Pancreas (tissue), 10 donors: ENCODE measurements around the gene PNPLA1. TPM values are rescaled to one million over a fixed set of nuclear protein-coding genes. Genes with fewer than 3 reads are reported as not detected.

Experiments
- ATAC-seq, 4 donors: fragments of 200-7000 bp; cut with Tn5 transposase; one replicate each; pipeline versions ENCODE4 v1.8.0 to v1.9.1; 2020; ENCODE audit warnings: mild to moderate bottlenecking in 4 of 4, moderate library complexity in 4 of 4
- DNase-seq, 6 donors: peaks; one replicate each; pipeline ENCODE4 v3.0.0-alpha.2; 2020
- FAIRE-seq: peaks from 2 replicates; lab custom pipeline; 2012; peaks lifted over from hg19 to GRCh38; lab: Jason Lieb, UNC
- H3K27ac ChIP-seq, 4 donors: fragments of 200-600 bp; sonication (generic); 1 replicate in 3 of 4; 2 replicates in 1 of 4; pipeline versions ENCODE4 v1.5.0 to v1.8.0; 2020
- H3K27me3 ChIP-seq, 4 donors: fragments of 200-600 bp; one replicate each; pipeline ENCODE4 v1.8.0; 2021
- H3K36me3 ChIP-seq, 3 donors: fragments of 200-600 bp; sonication (generic) in 1 of 3; one replicate each; pipeline versions ENCODE4 v1.5.0 to v1.8.0; 2020 to 2021
- H3K4me1 ChIP-seq, 3 donors: fragments of 200-600 bp; one replicate each; pipeline ENCODE4 v1.8.0; 2021
- H3K4me3 ChIP-seq, 4 donors: fragments of 200-600 bp; sonication (generic) in 2 of 4; one replicate each; pipeline versions ENCODE4 v1.5.0 to v1.8.0; 2020 to 2021
- H3K9me3 ChIP-seq, 4 donors: fragments of 200-600 bp; one replicate each; pipeline ENCODE4 v1.8.0; 2021
- WGBS, 2 donors: extraction: QIAGEN DNeasy Blood & Tissue Kit; methylation state at CpG; one replicate each; pipeline ENCODE4 v1.1.7; 2013; 5-methylcytosine and 5-hydroxymethylcytosine counted together
- intact Hi-C, 3 donors: fragments of 100-400 bp; cut with DNase I; formaldehyde crosslinking; loops; one replicate each; pipeline versions ENCODE4 v1.11.1 to v1.14.2; 2022
- polyA plus RNA-seq, 2 donors: library from polyadenylated mRNA; stranded (reverse); fragments of 200-250 nt; gene quantifications; one replicate each; pipeline ENCODE4 v1.2.3, GENCODE V29; 2013
- total RNA-seq, 6 donors: library from RNA; stranded (reverse); fragmentation: NEBNext Ultra II Directional in 4 of 6; extraction: Animal tissue kit (Norgen Biotek cat#: 25700) in 4 of 6; gene quantifications; one replicate each; pipeline versions ENCODE4 v1.2.1 to v1.2.4, GENCODE V29; 2021 to 2023
- TF ChIP-seq, protein P1 (sequence below), 4 donors: fragments of 200-600 bp; sonication (generic) in 3 of 4; IDR thresholded peaks; one replicate each; pipeline versions ENCODE4 v1.5.0 to v1.8.0; 2021; ENCODE audit warnings: antibody characterized with exemption in 4 of 4
- donor health status: healthy with polysubstance abuse.
- donor health status: DM: no; HTN: no; CAD: no; lungs with moderate emphysema.
- donor health status: DM: no; HTN: no; CAD: no.
- donor health status: control.
- donor health status: control.
- donor health status: Bipolar disorder and iron deficiency.
- donor health status: DM: yes; HTN: yes; CAD: no.
- donor health status: DM: no; HTN: no; CAD: no.
- donor health status: DM: no; HTN: no; CAD: no.
- donor health status: DM: yes; HTN: yes; CAD: no.

Gene PNPLA1
- total and polyA plus RNA-seq, 8 donors, result 0.12 TPM; not detected in 7

DNA sequence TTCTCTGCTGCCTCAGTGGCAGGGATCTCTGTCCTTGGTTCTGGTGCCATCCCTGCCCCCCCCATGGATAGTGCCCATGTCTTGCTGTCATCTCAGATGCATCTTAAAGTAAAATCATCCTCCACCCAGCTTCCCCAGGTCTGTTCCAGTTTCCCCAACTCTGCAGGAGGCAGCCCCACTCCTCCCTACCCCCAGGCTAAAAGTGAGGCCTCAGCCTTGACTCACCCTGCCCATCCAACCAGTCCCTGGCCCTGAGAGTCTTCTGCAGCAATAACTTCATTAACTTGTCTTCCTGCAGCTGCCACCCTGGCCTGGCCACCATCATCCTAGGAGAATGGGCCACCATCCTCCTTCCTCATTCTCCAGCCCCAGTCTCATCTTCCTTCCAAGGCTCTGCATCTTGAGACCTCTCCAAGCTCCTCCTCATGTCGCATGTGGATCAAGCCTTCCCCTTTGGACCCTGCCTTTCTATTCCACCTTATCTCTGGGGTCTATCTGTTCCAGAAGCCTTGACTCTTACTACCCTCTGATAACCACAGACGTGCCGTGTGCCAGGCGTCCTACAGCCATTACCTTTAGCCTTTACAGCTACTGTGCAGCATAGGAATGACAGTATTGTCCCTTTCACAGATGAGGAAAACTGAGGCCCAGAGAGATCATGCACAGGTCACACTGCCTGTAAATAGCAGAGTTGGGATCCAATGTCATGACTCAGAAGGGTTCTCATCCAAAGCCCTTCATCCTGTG is 2.0 kb upstream of the PNPLA1 start:
- WGBS, 2 donors, result 62 to 65% methylated on average over 4 of the region's 4 CpGs
- intact Hi-C loops, result no loop called here
- ATAC-seq (no peak), FAIRE-seq (no peak), DNase-seq (no peak)
- no peaks in the 10 kb centered on the region for H3K9me3 ChIP-seq
- H3K36me3 ChIP-seq, result no peaks in the 10 kb centered on the region
- no peak overlapping the region for H3K27ac ChIP-seq
- TF ChIP-seq, protein P1, sequence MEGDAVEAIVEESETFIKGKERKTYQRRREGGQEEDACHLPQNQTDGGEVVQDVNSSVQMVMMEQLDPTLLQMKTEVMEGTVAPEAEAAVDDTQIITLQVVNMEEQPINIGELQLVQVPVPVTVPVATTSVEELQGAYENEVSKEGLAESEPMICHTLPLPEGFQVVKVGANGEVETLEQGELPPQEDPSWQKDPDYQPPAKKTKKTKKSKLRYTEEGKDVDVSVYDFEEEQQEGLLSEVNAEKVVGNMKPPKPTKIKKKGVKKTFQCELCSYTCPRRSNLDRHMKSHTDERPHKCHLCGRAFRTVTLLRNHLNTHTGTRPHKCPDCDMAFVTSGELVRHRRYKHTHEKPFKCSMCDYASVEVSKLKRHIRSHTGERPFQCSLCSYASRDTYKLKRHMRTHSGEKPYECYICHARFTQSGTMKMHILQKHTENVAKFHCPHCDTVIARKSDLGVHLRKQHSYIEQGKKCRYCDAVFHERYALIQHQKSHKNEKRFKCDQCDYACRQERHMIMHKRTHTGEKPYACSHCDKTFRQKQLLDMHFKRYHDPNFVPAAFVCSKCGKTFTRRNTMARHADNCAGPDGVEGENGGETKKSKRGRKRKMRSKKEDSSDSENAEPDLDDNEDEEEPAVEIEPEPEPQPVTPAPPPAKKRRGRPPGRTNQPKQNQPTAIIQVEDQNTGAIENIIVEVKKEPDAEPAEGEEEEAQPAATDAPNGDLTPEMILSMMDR (IDR thresholded peaks at IDR 0.05), result no peak
- no peaks in the 10 kb centered on the region for H3K4me1 ChIP-seq
- no peak overlapping the region for H3K4me3 ChIP-seq
- no peaks in the 10 kb centered on the region for H3K27me3 ChIP-seq

DNA sequence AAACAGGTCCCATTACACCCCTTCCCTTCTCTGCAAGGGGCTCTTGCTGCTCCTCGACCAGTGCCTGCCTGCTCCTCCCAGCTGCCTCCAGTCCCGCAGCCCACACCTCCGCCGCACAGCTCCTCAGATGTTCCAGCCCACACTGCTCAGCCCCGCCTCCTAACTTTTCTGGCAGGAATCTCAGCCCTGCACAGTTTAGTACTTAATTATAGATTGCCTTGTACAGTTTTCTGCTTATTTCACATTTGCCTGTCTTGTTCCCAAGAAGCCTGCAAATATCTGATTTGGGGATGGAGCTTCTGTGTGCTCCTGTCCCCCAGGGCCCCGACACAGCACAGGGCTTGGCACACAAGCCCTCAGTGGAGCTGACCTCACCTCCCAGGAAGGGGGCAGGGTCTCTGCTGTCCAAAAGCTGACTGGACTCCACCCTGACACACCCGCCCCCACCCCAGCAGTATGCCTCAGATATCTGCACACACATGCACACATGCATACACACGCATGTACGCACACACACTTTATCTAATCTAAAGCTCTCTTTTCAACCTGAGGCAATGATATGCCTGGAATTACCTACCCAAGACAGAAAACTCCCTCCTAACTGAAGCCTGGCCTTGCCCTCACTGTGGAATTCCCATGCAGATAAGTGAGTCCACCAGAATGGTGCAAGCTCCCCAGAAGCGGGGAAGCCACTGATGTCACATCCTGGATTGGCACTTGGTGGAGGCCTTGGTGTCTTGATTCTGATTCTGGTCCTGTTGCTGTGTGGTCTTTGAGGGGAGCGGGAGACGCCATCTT is 1.2 kb upstream of the PNPLA1 start:
- Histone ChIP-seq H3K27ac (no peak overlapping the region), H3K36me3 (no peaks in the 10 kb centered on the region), H3K9me3 (no peaks in the 10 kb centered on the region), H3K4me1 (no peaks in the 10 kb centered on the region), H3K27me3 (no peaks in the 10 kb centered on the region), H3K4me3 (no peak overlapping the region)
- intact Hi-C loops, result no loop called here
- no peak for FAIRE-seq
- no peak for DNase-seq
- 45 to 51% methylated on average over 12 of the region's 12 CpGs for WGBS, 2 donors
- TF ChIP-seq, protein P1 (IDR thresholded peaks at IDR 0.05), result no peak
- peak; percentile 53 to 83 (median 74) for ATAC-seq

DNA sequence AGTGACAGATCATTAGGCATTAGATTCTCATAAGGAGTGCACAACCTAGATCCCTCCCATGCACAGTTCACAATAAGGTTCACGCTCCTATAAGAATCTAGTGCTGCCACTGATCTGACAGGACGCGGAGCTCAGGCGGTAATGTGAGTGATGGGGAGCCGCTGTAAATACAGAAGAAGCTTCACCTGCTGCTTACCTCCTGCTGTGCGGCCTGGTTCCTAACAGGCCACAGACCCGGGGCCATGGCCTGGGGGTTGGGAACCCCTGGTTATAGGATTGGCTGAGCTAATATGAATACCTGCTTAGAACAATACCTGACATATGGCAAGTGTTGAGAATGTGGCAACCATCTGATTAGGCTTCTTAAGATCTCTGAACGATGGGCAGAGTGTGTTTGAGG is 2.4 kb downstream of the PNPLA1 start:
- WGBS, 2 donors, result 76 to 79% methylated on average over 8 of the region's 8 CpGs
- ATAC-seq, result no peak
- no peak for FAIRE-seq
- no peak overlapping the region for H3K4me3 ChIP-seq
- DNase-seq, result no peak
- intact Hi-C loops, result no loop called here
- TF ChIP-seq, protein P1 (IDR thresholded peaks at IDR 0.05), result no peak
- no peaks in the 10 kb centered on the region for H3K36me3 ChIP-seq
- no peak overlapping the region for H3K27ac ChIP-seq
- H3K9me3 ChIP-seq, result no peaks in the 10 kb centered on the region
- H3K4me1 ChIP-seq, result no peaks in the 10 kb centered on the region
- H3K27me3 ChIP-seq, result no peaks in the 10 kb centered on the region

DNA sequence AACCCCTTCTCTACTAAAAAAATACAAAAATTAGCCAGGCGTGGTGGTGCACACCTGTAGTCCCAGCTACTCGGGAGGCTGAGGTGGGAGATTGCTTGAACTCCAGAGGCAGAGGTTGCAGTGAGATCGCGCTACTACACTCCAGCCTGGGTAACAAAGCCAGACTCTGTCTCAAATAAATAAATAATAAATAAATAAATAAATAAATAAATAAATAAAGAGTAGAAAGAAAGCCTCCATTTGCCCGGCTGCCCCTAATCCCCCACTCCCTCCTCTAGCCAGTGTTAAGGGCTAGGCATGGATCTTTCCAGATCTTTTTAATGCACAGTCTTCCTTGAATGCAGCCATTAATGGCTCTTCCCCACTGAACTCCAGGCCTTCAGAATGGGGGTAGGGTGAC is 3.2 kb downstream of the PNPLA1 start:
- FAIRE-seq (no peak), DNase-seq (no peak), ATAC-seq (no peak)
- Histone ChIP-seq H3K9me3 (no peaks in the 10 kb centered on the region), H3K4me1 (no peaks in the 10 kb centered on the region), H3K27me3 (no peaks in the 10 kb centered on the region), H3K4me3 (no peak overlapping the region), H3K27ac (no peak overlapping the region), H3K36me3 (no peaks in the 10 kb centered on the region)
- TF ChIP-seq, protein P1 (IDR thresholded peaks at IDR 0.05), result no peak
- intact Hi-C loops, result no loop called here
- 93 to 94% methylated on average over 5 of the region's 5 CpGs for WGBS, 2 donors
